LNCAP (cell line): ENCODE data around the gene PRDM5.

Experiments used
- TF ChIP-seq, protein P1 (sequence below): fragments of 450-650 bp; IDR thresholded peaks from 2 replicates; pipeline ENCODE4 v1.5.1; 2017; ENCODE audit warnings: mild to moderate bottlenecking

The PRDM5 gene

DNA sequence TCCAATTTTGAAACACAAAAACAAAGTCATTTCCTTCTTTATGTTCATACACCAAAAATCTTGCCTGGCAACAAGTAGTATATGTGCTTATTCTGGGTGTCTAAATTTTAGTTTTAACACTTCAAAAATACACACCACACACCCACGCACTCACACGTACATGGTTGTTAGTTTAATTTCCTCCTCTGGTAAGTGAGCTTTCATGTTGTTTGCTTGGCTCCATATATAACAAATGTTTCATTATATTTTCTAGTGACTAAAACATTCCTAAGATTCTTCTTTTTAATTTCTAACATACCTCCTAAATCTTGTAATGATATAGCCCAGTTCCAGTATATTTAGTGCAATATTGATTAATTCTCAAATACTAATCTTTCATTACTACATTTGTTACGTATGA is 80.9 kb downstream of the PRDM5 start:
- TF ChIP-seq, protein P1, sequence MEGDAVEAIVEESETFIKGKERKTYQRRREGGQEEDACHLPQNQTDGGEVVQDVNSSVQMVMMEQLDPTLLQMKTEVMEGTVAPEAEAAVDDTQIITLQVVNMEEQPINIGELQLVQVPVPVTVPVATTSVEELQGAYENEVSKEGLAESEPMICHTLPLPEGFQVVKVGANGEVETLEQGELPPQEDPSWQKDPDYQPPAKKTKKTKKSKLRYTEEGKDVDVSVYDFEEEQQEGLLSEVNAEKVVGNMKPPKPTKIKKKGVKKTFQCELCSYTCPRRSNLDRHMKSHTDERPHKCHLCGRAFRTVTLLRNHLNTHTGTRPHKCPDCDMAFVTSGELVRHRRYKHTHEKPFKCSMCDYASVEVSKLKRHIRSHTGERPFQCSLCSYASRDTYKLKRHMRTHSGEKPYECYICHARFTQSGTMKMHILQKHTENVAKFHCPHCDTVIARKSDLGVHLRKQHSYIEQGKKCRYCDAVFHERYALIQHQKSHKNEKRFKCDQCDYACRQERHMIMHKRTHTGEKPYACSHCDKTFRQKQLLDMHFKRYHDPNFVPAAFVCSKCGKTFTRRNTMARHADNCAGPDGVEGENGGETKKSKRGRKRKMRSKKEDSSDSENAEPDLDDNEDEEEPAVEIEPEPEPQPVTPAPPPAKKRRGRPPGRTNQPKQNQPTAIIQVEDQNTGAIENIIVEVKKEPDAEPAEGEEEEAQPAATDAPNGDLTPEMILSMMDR, result no peak

DNA sequence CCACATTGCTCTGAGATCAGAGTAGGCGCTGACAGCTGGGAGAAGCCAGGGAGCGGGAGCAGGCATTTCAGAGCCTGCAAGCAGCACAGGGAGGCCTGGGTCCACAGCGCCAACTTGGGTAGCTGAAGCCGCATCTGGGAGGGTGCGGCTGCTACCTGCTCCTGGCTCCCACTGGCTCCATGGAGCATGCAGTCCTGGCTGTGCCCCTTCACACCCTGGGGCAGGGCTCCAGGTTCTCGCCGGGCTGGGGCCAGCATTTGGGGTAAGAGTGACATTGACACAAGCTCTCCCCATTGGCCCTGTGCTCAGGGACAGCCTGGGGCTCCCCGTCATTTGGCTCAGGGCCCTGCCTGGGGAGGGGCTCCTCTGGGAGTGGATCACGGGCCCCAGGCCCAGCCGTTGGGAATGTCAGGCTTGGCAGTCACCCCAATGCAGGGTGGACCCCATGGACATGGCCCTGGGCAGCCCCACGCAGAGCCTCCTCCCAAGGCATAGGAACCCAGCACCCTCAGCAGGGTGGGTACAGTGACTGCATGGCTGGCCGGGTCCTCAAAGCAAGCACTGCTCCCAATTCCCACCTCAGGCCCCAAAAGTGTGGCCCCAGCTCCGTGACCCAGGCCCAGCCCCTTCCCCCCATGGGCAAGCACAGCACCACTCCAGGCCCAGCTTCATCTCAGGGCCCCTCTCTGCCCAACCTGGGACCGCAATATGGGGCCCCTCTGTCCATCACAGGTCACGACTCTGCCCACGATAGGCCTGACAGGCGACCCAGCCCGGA is 82.4 kb downstream of the PRDM5 start:
- TF ChIP-seq, protein P1, result no peak

DNA sequence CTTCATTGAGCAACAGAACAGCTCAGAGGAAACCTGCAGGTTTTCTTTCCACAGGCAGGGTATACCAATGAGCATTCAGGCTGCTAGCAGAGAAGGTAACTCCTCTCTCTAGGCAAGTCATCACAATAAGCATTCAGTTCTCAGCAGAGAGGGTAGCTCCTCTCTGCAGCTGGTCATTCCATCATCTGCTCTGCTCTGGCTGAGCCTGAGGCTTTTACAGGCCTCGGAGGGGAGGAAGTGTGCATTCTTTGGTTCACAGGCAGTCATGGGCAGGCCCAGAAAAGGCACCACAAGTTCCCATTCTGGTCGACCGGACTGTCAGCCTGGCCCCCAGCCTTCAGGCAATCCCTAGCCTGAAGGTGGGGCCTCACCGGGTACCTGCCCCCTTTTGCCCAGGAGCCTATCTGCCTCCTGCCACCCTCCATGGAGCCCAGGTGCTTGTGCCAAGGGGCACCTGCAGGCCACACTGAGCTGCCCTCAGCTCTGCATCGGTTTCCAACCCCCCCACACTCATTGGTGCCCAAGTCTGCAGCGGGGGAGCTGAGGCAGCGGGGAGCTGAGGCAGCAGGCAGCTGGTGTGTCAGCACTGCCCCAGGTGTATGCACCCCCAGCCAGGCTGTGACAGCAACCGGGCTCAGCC is 83.1 kb downstream of the PRDM5 start:
- TF ChIP-seq, protein P1, result no peak

DNA sequence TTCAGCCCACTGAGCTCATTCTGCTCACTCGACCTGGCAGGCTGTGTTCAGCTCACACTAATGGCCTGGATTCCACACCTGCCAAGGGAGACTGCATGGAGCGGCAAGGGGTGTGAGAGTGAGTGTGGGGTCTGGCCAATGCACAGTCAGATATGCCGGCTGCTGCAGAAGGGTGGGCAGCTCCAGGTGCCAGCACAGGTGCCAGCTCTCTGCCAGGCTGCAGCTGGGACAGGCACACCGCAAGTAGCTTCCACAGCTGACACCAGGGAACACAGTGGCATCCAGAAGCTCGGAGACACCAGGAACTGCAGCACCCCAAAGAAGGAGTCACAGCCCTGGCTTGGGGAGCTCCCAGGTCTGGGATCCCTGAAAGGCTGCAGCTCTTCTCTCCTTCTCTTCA is 83.7 kb downstream of the PRDM5 start:
- TF ChIP-seq, protein P1, result no peak

DNA sequence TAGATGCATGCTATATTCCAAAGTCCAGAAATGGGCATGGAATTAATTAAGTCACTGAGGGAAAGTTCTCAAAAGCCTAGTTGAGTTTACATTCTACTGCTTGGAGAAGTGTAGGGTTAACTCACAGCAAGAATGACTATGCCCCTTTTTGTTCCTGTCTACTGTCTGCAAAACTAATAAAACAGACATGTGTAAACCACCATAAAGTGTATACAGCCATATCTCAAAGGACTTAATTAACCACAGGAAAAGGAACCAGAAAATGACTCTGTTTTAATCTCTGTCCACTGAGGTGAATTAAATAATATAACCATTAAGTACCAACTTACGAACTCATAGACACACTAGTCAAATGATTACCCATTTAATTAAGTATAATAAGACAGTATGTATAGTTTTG is 84.9 kb downstream of the PRDM5 start:
- TF ChIP-seq, protein P1, result no peak

DNA sequence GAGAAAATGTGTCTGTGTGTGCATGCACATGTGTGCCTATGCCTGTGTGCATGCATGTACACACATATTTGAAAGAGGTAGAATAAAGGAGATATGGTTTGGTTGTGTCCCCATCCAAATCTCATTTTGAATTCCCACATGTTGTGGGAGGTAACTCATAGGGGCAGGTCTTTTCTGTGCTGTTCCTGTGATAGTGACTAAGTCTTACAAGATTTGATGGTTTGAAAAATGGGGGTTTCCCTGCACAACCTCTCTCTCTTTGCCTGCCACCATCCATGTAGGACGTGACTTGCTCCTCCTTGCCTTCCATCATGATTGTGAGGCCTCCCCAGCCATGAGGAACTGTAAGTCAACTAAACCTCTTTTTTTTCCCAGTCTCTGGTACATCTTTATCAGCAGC is 87.2 kb downstream of the PRDM5 start:
- TF ChIP-seq, protein P1, result no peak

DNA sequence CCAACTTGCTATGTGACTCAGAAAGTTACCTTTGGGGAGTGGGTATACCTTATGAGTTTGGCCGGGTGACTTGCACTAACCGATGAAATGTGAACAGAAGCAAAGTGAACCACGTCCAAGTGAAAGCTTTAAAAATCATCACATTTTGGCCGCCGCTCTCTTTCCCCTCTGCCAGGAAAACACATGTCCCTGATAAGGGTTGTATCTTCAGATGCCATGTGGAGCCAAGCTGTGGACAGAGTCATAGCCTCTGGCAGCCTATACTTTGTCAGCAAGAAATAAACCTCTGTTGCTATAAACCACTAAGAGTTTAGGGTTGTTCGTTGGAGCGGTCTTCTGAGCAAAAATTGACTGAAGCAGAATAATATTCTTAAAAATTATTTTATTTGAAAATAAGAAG is 92.3 kb downstream of the PRDM5 start:
- TF ChIP-seq, protein P1, result no peak
